Ovary (tissue), 9 donors: ENCODE results near the gene CACHD1. TPM values are rescaled to one million over a fixed set of nuclear protein-coding genes. Genes with fewer than 3 reads are reported as not detected.

Source experiments
- DNase-seq, 5 donors: peaks; one replicate each; pipeline ENCODE4 v3.0.0-alpha.2; 2019 to 2020
- H3K27ac ChIP-seq, 2 donors: fragments of 200-600 bp; one replicate each; pipeline versions ENCODE4 v1.5.1 to v1.8.0; 2019 to 2022
- H3K27me3 ChIP-seq: fragments of 200-600 bp; one replicate; pipeline ENCODE4 v1.8.0; 2022
- H3K36me3 ChIP-seq: fragments of 200-600 bp; sonication (generic); one replicate; pipeline ENCODE4 v1.5.1; 2019
- H3K4me1 ChIP-seq: one replicate; pipeline ENCODE4 v1.8.1; 2013; ENCODE audit warnings: mild to moderate bottlenecking, moderate library complexity; ENCODE audit not compliant: insufficient read depth
- H3K4me3 ChIP-seq: fragments of 200-600 bp; sonication (generic); one replicate; pipeline ENCODE4 v1.5.1; 2017
- H3K9me3 ChIP-seq, 2 donors: fragments of 200-600 bp in 1 of 2; sonication (generic) in 1 of 2; one replicate each; pipeline versions ENCODE4 v1.5.1 to v1.8.1; 2013 to 2019; ENCODE audit warnings: mild to moderate bottlenecking in 1 of 2, moderate library complexity in 1 of 2
- EP300 ChIP-seq: sonication (generic); formaldehyde crosslinking; IDR thresholded peaks from one replicate; pipeline ENCODE4 v1.6.1; 2017; ENCODE audit warnings: antibody characterized with exemption
- POLR2A ChIP-seq: fragments of 450-650 bp; IDR thresholded peaks from one replicate; pipeline ENCODE4 v1.6.1; 2017; ENCODE audit warnings: antibody characterized with exemption, mild to moderate bottlenecking, moderate library complexity
- WGBS, 3 donors: extraction: QIAGEN DNeasy Blood & Tissue Kit in 1 of 3; methylation state at CpG; one replicate each; pipeline versions ENCODE4 v1.1.5 to v1.1.7; 2013 to 2017; 5-methylcytosine and 5-hydroxymethylcytosine counted together
- intact Hi-C, 4 donors: fragments of 100-400 bp; cut with DNase I; formaldehyde crosslinking; loops; one replicate each; pipeline versions ENCODE4 v1.11.0 to v1.15.1; 2022 to 2023
- polyA plus RNA-seq, 2 donors: library from polyadenylated mRNA; stranded (reverse); fragments of 200-250 nt in 1 of 2; fragments of 350-450 nt in 1 of 2; fragmentation: Illumina TruSeq in 1 of 2; extraction: RNeasy Lipid Tissue Mini Kit (QIAGEN cat#74804) in 1 of 2; gene quantifications; one replicate each; pipeline ENCODE4 v1.2.3, GENCODE V29; 2013 to 2014
- total RNA-seq, 7 donors: library from RNA; depleted of rRNA in 2 of 7; stranded (reverse); fragments of >200 nt in 2 of 7; fragmentation: NEBNext Ultra II Directional in 3 of 7; extraction: Animal tissue kit (Norgen Biotek cat#: 25700) in 3 of 7; gene quantifications; one replicate each; pipeline versions ENCODE4 v1.1.0 to v1.2.4, GENCODE V29; 2016 to 2023
- TF ChIP-seq, protein P1 (sequence below), 3 donors: fragments of 450-650 bp in 2 of 3; fragments of 200-600 bp in 1 of 3; IDR thresholded peaks; one replicate each; pipeline versions ENCODE4 v1.5.1 to v1.8.0; 2016 to 2022; ENCODE audit warnings: antibody characterized with exemption in 3 of 3, mild to moderate bottlenecking in 1 of 3
- donor health status: DM: no; HTN: no; CAD: no; lungs with moderate emphysema.
- donor health status: DM: no; HTN: no; CAD: no.
- donor health status: Bipolar disorder and iron deficiency.
- donor health status: DM: yes; HTN: yes; CAD: no.
- donor health status: DM: no; HTN: no; CAD: no.
- donor health status: DM: yes; HTN: yes; CAD: no.

CACHD1 gene
- total and polyA plus RNA-seq, 9 donors = 17.0 to 33.1 (median 23.2) TPM

DNA sequence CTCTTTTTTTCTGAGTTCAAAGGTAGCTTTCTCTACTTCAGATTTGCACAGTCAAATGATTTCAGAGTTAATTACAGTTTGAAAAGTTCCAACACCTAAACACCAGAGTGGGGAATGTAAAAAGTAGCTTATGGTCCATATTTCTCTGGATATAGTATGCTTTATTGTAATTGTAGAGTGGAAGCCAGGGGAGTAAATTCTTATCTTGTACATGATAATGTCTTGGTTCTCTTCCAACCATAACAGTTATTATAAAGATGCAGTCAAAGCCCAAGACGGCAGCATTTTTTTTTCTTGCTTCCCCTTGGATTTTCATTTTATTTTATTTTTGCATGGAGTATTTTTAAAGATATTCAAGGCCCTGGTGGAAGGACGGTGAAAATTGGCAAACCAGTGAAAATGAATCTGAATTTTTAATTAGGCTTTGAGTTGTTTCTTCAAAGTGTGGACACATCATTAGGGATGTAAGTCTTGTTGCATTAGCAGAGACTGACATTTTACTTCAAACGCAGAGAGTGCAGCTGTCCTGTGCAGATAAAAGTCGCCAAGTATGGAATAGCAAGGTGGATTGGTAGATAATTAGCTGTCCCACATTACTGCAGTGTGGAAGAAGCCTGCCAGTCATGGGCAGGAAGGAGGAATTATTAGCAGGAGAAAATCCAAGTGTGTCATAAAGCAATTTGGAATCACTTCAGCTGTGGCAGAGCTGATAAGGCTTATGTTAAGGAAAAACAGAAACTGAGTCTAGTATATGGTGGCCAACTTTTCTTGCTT is 11.3 kb downstream of the CACHD1 start:
- intact Hi-C loops = no loop called here
- TF ChIP-seq, protein P1, sequence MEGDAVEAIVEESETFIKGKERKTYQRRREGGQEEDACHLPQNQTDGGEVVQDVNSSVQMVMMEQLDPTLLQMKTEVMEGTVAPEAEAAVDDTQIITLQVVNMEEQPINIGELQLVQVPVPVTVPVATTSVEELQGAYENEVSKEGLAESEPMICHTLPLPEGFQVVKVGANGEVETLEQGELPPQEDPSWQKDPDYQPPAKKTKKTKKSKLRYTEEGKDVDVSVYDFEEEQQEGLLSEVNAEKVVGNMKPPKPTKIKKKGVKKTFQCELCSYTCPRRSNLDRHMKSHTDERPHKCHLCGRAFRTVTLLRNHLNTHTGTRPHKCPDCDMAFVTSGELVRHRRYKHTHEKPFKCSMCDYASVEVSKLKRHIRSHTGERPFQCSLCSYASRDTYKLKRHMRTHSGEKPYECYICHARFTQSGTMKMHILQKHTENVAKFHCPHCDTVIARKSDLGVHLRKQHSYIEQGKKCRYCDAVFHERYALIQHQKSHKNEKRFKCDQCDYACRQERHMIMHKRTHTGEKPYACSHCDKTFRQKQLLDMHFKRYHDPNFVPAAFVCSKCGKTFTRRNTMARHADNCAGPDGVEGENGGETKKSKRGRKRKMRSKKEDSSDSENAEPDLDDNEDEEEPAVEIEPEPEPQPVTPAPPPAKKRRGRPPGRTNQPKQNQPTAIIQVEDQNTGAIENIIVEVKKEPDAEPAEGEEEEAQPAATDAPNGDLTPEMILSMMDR (IDR thresholded peaks at IDR 0.05) = no peak
- TF ChIP-seq POLR2A (no peak), EP300 (no peak)
- H3K27me3 ChIP-seq = no peaks in the 10 kb centered on the region
- no peaks in the 10 kb centered on the region for H3K9me3 ChIP-seq
- WGBS, 3 donors = 24 to 38% (median 31%) methylated on average over 4 of the region's 4 CpGs
- H3K4me3 ChIP-seq = no peak overlapping the region
- H3K27ac ChIP-seq = no peak overlapping the region
- no peak for DNase-seq
- H3K36me3 ChIP-seq = no peaks in the 10 kb centered on the region
- H3K4me1 ChIP-seq = peaks cover 23% of the 10 kb centered on the region

GRCh38 chr1:64482128-64482527 is 12.2 kb downstream of the CACHD1 start:
- 82 to 87% (median 85%) methylated on average over 3 of the region's 3 CpGs for WGBS, 3 donors
- Histone ChIP-seq H3K9me3 (no peaks in the 10 kb centered on the region), H3K4me1 (peaks cover 23% of the 10 kb centered on the region), H3K36me3 (no peaks in the 10 kb centered on the region), H3K27me3 (no peaks in the 10 kb centered on the region), H3K4me3 (no peak overlapping the region), H3K27ac (no peak overlapping the region)
- intact Hi-C loops = no loop called here
- TF ChIP-seq, protein P1 (IDR thresholded peaks at IDR 0.05) = no peak
- no peak for TF ChIP-seq POLR2A
- TF ChIP-seq EP300 = no peak
- DNase-seq = no peak

- H3K27ac ChIP-seq = no peak overlapping the region
- no peaks in the 10 kb centered on the region for H3K9me3 ChIP-seq
- intact Hi-C loops = no loop called here
- no peaks in the 10 kb centered on the region for H3K36me3 ChIP-seq
- 68 to 92% (median 80%) methylated on average over 1 of the region's 1 CpG for WGBS, 3 donors
- H3K27me3 ChIP-seq = no peaks in the 10 kb centered on the region
- no peak for TF ChIP-seq EP300
- TF ChIP-seq, protein P1 (IDR thresholded peaks at IDR 0.05) = no peak
- no peak for TF ChIP-seq POLR2A
- H3K4me3 ChIP-seq = no peak overlapping the region
- peaks cover 23% of the 10 kb centered on the region for H3K4me1 ChIP-seq
- no peak for DNase-seq
Measured at GRCh38 chr1:64482720-64483119, 12.8 kb downstream of the CACHD1 start.

GRCh38 chr1:64483731-64484414 is 13.9 kb downstream of the CACHD1 start:
- H3K9me3 ChIP-seq = no peaks in the 10 kb centered on the region
- DNase-seq = no peak
- H3K27ac ChIP-seq = no peak overlapping the region
- H3K36me3 ChIP-seq = no peaks in the 10 kb centered on the region
- intact Hi-C loops = no loop called here
- H3K4me1 ChIP-seq = peaks cover 21% of the 10 kb centered on the region
- 90 to 93% (median 93%) methylated on average over 7 of the region's 7 CpGs for WGBS, 3 donors
- TF ChIP-seq POLR2A (no peak), EP300 (no peak)
- TF ChIP-seq, protein P1 (IDR thresholded peaks at IDR 0.05) = no peak
- no peak overlapping the region for H3K4me3 ChIP-seq
- H3K27me3 ChIP-seq = no peaks in the 10 kb centered on the region
